ENCODE data around the gene SPI1.

SPI1 gene

GRCh38 chr11:47406896-47407745 lies 28.8 kb upstream of the SPI1 start:
- no peak for DNase-seq (ENCODE audit: low read depth, low spot score)

- DNase-seq (ENCODE audit: low read depth, low spot score), result no peak
Observed at GRCh38 chr11:47403571-47403970, 25.2 kb upstream of the SPI1 start.

- no peak for DNase-seq (ENCODE audit: low read depth, low spot score)
Observed at GRCh38 chr11:47403135-47403534, 24.8 kb upstream of the SPI1 start.

- DNase-seq (ENCODE audit: low read depth, low spot score), result no peak
Observed at GRCh38 chr11:47400768-47401279, 22.5 kb upstream of the SPI1 start.

- DNase-seq (ENCODE audit: low read depth, low spot score), result no peak
Observed at GRCh38 chr11:47399860-47400767, 21.8 kb upstream of the SPI1 start.

- DNase-seq (ENCODE audit: low read depth, low spot score), result no peak
Observed at GRCh38 chr11:47398551-47398950, 20.2 kb upstream of the SPI1 start.

- no peak for DNase-seq (ENCODE audit: low read depth, low spot score)
Observed at GRCh38 chr11:47398011-47398410, 19.7 kb upstream of the SPI1 start.

GRCh38 chr11:47396049-47396320 lies 17.6 kb upstream of the SPI1 start:
- DNase-seq (ENCODE audit: low read depth, low spot score), result no peak

- DNase-seq (ENCODE audit: low read depth, low spot score), result no peak
Observed at GRCh38 chr11:47395223-47396048, 17.1 kb upstream of the SPI1 start.

- no peak for DNase-seq (ENCODE audit: low read depth, low spot score)
Observed at GRCh38 chr11:47394322-47395222, 16.2 kb upstream of the SPI1 start.

- DNase-seq (ENCODE audit: low read depth, low spot score), result no peak
Observed at GRCh38 chr11:47394050-47394321, 15.6 kb upstream of the SPI1 start.

- no peak for DNase-seq (ENCODE audit: low read depth, low spot score)
Observed at GRCh38 chr11:47393163-47394049, 15.1 kb upstream of the SPI1 start.

- no peak for DNase-seq (ENCODE audit: low read depth, low spot score)
Observed at GRCh38 chr11:47392546-47393162, 14.3 kb upstream of the SPI1 start.

GRCh38 chr11:47391711-47392432 lies 13.5 kb upstream of the SPI1 start:
- DNase-seq (ENCODE audit: low read depth, low spot score), result no peak

GRCh38 chr11:47391077-47391583 lies 12.8 kb upstream of the SPI1 start:
- DNase-seq (ENCODE audit: low read depth, low spot score), result no peak

- no peak for DNase-seq (ENCODE audit: low read depth, low spot score)
Observed at GRCh38 chr11:47390422-47390760, 12.0 kb upstream of the SPI1 start.

GRCh38 chr11:47389577-47390421 lies 11.5 kb upstream of the SPI1 start:
- no peak for DNase-seq (ENCODE audit: low read depth, low spot score)

Data from iPS DF 19.7 (cell line).